RWPE2 (cell line): ENCODE measurements around the gene CTBP1.

Experiments used
- ATAC-seq: fragments of 200-7000 bp; cut with Tn5 transposase; 3 replicates; pipeline ENCODE4 v1.9.1; 2021; ENCODE audit warnings: low read depth
- DNase-seq: peaks from one replicate; pipeline ENCODE4 v3.0.0-alpha.2; 2020; ENCODE audit warnings: low spot score
- H3K27ac ChIP-seq: fragments of 450-650 bp; 2 replicates; pipeline ENCODE4 v1.5.1; 2017; ENCODE audit warnings: mild to moderate bottlenecking; ENCODE audit not compliant: poor library complexity, severe bottlenecking
- H3K27me3 ChIP-seq: fragments of 250-450 bp; sonication (Bioruptor Pico); 2 replicates; pipeline ENCODE4 v1.5.1; 2021; ENCODE audit warnings: mild to moderate bottlenecking, moderate library complexity; ENCODE audit not compliant: insufficient read depth, poor library complexity, severe bottlenecking
- H3K36me3 ChIP-seq: fragments of 250-450 bp; sonication (Bioruptor Pico); 2 replicates; pipeline ENCODE4 v1.5.1; 2020; ENCODE audit warnings: low read depth, mild to moderate bottlenecking, moderate library complexity
- H3K4me1 ChIP-seq: fragments of 250-450 bp; sonication (Bioruptor Pico); 2 replicates; pipeline ENCODE4 v1.5.1; 2021; ENCODE audit warnings: mild to moderate bottlenecking, moderate library complexity; ENCODE audit not compliant: insufficient read depth, poor library complexity, severe bottlenecking
- H3K4me3 ChIP-seq: fragments of 250-450 bp; sonication (Bioruptor Pico); 2 replicates; pipeline ENCODE4 v1.5.1; 2021; ENCODE audit warnings: mild to moderate bottlenecking, moderate library complexity; ENCODE audit not compliant: severe bottlenecking
- H3K9me3 ChIP-seq: fragments of 250-450 bp; sonication (Bioruptor Pico); 2 replicates; pipeline ENCODE4 v1.5.1; 2021; ENCODE audit warnings: mild to moderate bottlenecking, moderate library complexity; ENCODE audit not compliant: severe bottlenecking
- TF ChIP-seq, protein P1 (sequence below): fragments of 450-650 bp; IDR thresholded peaks from one replicate; pipeline ENCODE4 v1.5.1; 2017; ENCODE audit warnings: mild to moderate bottlenecking, moderate library complexity; ENCODE audit not compliant: poor library complexity, severe bottlenecking

Gene CTBP1

DNA sequence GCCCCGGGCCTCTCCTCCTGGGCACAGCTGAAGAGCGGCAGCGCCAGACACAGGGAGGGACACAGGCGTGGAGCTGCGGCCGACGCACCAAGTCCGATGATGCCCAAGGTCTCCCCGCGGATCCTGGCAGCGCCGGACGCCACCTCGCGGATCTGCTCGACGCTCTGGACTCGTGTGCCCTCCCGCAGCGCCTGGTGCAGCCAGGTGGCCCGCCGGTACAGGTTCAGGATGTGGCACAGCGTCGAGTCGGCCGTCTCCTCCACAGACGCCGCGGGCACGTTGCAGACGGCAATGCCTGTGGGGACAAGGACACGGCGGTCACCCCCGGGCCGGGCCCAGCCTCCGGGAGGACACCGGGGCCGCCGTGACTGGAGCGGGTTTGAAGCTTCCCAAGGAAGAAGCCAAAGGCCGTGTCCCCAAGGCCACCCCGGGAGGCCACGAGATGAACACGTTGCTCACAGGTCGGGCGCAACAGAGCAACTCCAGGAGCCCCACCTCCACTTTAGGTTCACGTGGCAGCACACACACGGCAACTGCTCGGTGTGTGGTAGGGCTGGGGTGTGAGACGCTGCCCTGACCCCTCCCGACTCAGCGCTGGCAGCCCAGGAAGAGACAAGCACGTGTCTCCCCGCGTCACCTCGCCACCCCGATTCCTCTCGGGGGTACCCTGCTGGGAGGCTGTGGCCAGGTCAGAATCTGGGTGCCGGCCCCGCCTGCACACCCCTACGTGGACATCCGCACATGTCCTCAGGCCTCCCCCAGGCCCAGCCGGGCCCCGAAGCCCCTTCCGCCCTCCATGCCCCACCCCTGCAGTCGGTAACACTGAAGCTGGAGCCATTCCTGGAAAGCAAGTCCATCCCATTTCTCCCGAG, 23.4 kb downstream of the CTBP1 start:
- Histone ChIP-seq H3K27ac (no peak overlapping the region), H3K4me3 (no peak overlapping the region), H3K9me3 (no peaks in the 10 kb centered on the region), H3K4me1 (no peaks in the 10 kb centered on the region), H3K27me3 (no peaks in the 10 kb centered on the region), H3K36me3 (peaks cover 75% of the 10 kb centered on the region)
- no peak for DNase-seq
- ATAC-seq: no peak
- TF ChIP-seq, protein P1, sequence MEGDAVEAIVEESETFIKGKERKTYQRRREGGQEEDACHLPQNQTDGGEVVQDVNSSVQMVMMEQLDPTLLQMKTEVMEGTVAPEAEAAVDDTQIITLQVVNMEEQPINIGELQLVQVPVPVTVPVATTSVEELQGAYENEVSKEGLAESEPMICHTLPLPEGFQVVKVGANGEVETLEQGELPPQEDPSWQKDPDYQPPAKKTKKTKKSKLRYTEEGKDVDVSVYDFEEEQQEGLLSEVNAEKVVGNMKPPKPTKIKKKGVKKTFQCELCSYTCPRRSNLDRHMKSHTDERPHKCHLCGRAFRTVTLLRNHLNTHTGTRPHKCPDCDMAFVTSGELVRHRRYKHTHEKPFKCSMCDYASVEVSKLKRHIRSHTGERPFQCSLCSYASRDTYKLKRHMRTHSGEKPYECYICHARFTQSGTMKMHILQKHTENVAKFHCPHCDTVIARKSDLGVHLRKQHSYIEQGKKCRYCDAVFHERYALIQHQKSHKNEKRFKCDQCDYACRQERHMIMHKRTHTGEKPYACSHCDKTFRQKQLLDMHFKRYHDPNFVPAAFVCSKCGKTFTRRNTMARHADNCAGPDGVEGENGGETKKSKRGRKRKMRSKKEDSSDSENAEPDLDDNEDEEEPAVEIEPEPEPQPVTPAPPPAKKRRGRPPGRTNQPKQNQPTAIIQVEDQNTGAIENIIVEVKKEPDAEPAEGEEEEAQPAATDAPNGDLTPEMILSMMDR: no peak

DNA sequence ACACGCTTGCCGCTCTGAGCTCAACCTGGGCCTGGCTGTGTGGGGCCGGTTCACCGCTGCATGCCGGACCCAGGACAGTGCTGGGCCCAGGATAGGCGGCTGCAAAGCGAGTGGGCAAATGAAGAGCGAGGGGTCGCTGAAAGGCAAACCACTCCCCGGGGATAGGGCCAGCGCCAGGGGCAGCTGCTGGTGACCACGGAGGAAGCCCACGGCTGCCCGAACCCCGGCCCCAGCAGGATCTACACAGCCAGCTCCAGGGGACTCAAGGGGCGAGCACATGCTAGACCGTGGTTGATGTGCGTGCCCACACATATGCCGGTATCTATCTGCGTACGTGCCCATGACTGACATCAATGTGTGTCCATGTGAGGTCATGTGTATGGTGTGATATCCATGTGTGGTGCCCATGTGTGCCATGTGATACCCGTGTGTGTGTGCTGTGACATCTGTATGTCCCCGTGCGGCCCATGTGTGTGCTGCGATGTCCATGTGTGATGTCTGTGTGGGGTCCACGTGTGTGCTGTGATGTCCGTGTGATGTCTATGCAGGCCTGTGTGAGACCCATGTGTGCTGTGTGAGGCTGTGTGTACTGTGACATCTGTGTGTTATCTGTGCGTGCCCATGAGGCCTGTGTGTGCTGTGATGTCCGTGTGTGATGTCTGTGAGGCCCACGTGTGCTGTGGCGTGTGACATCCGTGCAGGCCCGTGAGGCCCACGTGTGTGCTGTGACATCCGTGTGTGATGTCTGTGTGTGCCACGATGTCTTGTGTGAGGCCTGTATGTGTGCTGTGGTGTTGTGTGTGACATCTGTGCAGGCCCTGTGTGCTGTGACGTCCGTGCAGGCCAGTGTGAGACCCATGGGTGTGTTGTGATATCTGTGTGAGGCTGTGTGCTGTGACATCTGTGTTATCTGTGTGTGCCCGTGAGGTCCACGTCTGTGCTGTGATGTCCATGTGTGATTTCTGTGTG, 24.8 kb downstream of the CTBP1 start:
- DNase-seq (no peak), ATAC-seq (no peak)
- TF ChIP-seq, protein P1: no peak
- no peaks in the 10 kb centered on the region for H3K27me3 ChIP-seq
- H3K4me1 ChIP-seq: no peaks in the 10 kb centered on the region
- H3K9me3 ChIP-seq: no peaks in the 10 kb centered on the region
- no peak overlapping the region for H3K27ac ChIP-seq
- peaks cover 73% of the 10 kb centered on the region for H3K36me3 ChIP-seq
- H3K4me3 ChIP-seq: no peak overlapping the region

DNA sequence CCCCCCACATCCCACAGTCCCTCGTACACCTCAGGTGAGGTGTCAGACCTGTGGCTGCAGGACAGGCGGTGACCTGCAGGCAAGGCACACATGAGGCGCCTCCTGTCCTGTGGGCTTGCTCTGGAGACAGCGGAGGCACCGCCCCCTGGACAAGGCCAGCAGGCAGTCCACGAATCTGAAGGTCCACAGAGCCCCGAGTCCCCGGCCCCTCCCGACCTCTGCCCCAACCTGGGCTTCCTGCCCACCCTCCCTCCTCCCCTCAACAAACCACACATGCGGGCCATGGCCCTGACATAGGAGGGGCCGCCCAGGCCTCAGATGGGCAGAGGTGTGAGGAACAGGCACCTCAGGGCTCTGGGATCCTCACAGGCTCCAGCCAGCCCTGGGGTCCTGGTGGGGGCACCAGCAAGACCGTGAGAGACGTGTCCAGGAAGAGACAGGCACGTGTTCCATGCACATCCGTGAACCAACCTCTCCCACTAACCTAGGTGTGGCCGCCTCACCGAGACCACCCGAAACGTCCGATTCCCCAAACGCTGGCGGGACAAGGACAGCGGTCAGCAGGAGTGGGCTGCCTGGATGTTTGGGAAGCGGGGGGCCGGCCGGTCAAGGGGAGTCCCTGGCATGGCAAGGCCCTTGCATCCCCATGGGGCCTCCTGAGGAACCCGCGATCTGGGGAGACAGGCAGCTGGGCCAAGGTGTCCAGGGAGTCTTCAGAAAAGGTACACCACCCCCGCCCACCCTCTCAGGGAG, 25.8 kb downstream of the CTBP1 start:
- ATAC-seq (no peak; the same call in 2 of the 3 replicates), DNase-seq (no peak)
- Histone ChIP-seq H3K4me1 (no peaks in the 10 kb centered on the region), H3K9me3 (no peaks in the 10 kb centered on the region), H3K4me3 (no peak overlapping the region), H3K27ac (no peak overlapping the region), H3K27me3 (no peaks in the 10 kb centered on the region), H3K36me3 (peaks cover 76% of the 10 kb centered on the region)
- TF ChIP-seq, protein P1: no peak

DNA sequence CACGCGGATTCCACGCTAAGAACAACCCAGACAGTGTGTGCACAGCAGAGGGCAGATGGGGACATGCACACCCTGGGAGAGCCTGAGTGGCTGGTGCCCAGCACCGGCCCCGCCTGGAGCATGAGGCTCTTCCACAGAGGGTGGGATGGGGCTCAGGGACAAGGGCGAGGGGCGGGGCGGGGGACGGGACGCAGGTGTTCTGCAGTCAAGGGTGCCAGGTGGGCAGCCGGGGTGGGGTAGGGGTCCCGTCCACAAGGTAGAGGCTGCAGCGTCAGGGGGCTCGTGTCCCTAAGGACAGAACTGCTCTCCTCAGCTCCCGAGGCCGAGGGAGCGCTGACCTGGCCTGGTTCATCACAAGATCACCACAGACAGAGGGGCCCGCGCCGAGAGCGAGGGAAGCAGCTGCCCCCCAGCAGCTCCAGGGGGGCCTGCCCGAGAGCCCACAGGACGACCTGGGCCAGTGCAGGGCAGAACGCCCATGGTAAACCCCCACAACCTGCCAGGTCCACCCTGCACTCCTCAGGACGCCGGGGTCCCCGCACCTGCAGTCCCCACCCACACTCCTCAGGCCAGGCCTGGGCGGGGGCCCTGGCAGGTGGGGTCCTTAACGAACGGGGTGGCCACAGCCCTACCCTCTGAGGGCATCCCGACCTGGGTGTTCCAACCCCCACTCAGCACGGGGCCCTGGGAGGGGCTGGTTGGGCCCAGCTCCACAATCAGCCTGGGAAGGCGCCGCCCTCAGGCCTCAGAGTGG, 26.7 kb downstream of the CTBP1 start:
- no peaks in the 10 kb centered on the region for H3K9me3 ChIP-seq
- DNase-seq: no peak
- H3K27me3 ChIP-seq: no peaks in the 10 kb centered on the region
- TF ChIP-seq, protein P1: no peak
- no peaks in the 10 kb centered on the region for H3K4me1 ChIP-seq
- no peak for ATAC-seq
- peaks cover 80% of the 10 kb centered on the region for H3K36me3 ChIP-seq
- H3K4me3 ChIP-seq: no peak overlapping the region
- H3K27ac ChIP-seq: no peak overlapping the region
